Endothelial cell of umbilical vein (primary cell): ENCODE data around the gene SPON1. TPM values are rescaled to one million over a fixed set of nuclear protein-coding genes. Genes with fewer than 3 reads are reported as not detected.

ENCODE experiments used
- BruUV-seq: library from RNA; stranded (reverse); fragments of 400-500 nt; replicated peaks from 2 replicates; lab custom pipeline; 2021; lab: Mats Ljungman, UMichigan
- CTCF ChIA-PET: fragments of 300-600, 350-600 bp; sonication (Branson Sonifier 250); formaldehyde crosslinking; loops from one replicate; lab custom pipeline; 2021; ENCODE audit warnings: antibody characterized with exemption, inconsistent platforms; lab: Charles Lee
- POLR2A ChIA-PET: fragments of 300-600, 350-600 bp; sonication (Branson Sonifier 250); formaldehyde crosslinking; loops from one replicate; lab custom pipeline; 2021; ENCODE audit warnings: antibody characterized with exemption, inconsistent platforms; lab: Charles Lee
- DNase-seq: peaks from one replicate; pipeline ENCODE4 v3.0.0-alpha.2; 2011; ENCODE audit warnings: low read depth, low spot score
- FAIRE-seq: peaks from 2 replicates; lab custom pipeline; 2011; peaks lifted over from hg19 to GRCh38; lab: Jason Lieb, UNC
- H2AFZ ChIP-seq: 2 replicates; pipeline ENCODE4 v1.6.0; 2012; ENCODE audit warnings: low read depth, low read length, control low read depth, inconsistent platforms
- H3K27ac ChIP-seq: 2 replicates; pipeline ENCODE4 v1.5.1; 2011; ENCODE audit warnings: low read depth, mild to moderate bottlenecking, control low read depth, low read length, moderate library complexity; ENCODE audit not compliant: insufficient read depth
- H3K27me3 ChIP-seq, 2 experiments: 2 replicates each; pipeline versions ENCODE4 v1.6.0 to v1.6.1; 2011; ENCODE audit warnings: low read length in 2 of 2, mixed read lengths in 1 of 2; ENCODE audit not compliant: control insufficient read depth in 2 of 2, insufficient read depth in 2 of 2
- H3K36me3 ChIP-seq, 2 experiments: 2 replicates in 1 of 2; 3 replicates in 1 of 2; pipeline ENCODE4 v1.5.1; 2011; ENCODE audit warnings: low read length in 2 of 2, mild to moderate bottlenecking in 1 of 2, moderate library complexity in 1 of 2; ENCODE audit not compliant: control insufficient read depth in 2 of 2, insufficient read depth in 2 of 2; ENCODE audit errors: extremely low read depth in 1 of 2
- H3K4me1 ChIP-seq: 3 replicates; pipeline ENCODE4 v1.5.1; 2011; ENCODE audit warnings: mild to moderate bottlenecking, low read length; ENCODE audit not compliant: control insufficient read depth, insufficient read depth; ENCODE audit errors: extremely low read depth
- H3K4me2 ChIP-seq: 2 replicates; pipeline ENCODE4 v1.6.1; 2011; ENCODE audit warnings: low read length, control low read depth, mixed read lengths; ENCODE audit not compliant: insufficient read depth
- H3K4me3 ChIP-seq, 3 experiments: fragments of 200-600 bp in 1 of 3; sonication (generic), shearing (Covaris generic) in 1 of 3; replicated peaks in 1 of 3; 2 replicates each; pipeline ENCODE4 v1.5.1; 2011 to 2016; ENCODE audit warnings: control low read depth in 3 of 3, low read length in 3 of 3, mild to moderate bottlenecking in 2 of 3, inconsistent platforms in 1 of 3, low read depth in 1 of 3, moderate library complexity in 1 of 3; ENCODE audit not compliant: insufficient read depth in 1 of 3
- H3K79me2 ChIP-seq: 2 replicates; pipeline ENCODE4 v1.6.0; 2012; ENCODE audit warnings: low read length, inconsistent platforms; ENCODE audit not compliant: control insufficient read depth, insufficient read depth
- H3K9ac ChIP-seq: replicated peaks from 2 replicates; pipeline ENCODE3; 2011; ENCODE audit warnings: low read length, control low read depth; ENCODE audit not compliant: insufficient read depth; ENCODE audit errors: extremely low read depth
- H3K9me1 ChIP-seq: replicated peaks from 3 replicates; pipeline ENCODE4 v1.6.0; 2011; ENCODE audit warnings: mild to moderate bottlenecking, low read length; ENCODE audit not compliant: control insufficient read depth, insufficient read depth; ENCODE audit errors: extremely low read depth
- H3K9me3 ChIP-seq: replicated peaks from 2 replicates; pipeline ENCODE4 v1.5.1; 2012; ENCODE audit warnings: low read length, inconsistent platforms; ENCODE audit not compliant: control insufficient read depth, insufficient read depth
- H4K20me1 ChIP-seq: replicated peaks from 2 replicates; pipeline ENCODE3; 2011; ENCODE audit warnings: mild to moderate bottlenecking, low read length; ENCODE audit not compliant: control insufficient read depth, insufficient read depth; ENCODE audit errors: extremely low read depth
- EZH2 ChIP-seq: IDR thresholded peaks from 2 replicates; pipeline ENCODE4 v1.6.1; 2012; ENCODE audit warnings: borderline replicate concordance, low read depth, mild to moderate bottlenecking, moderate library complexity, low read length, inconsistent platforms; ENCODE audit not compliant: severe bottlenecking
- FOS ChIP-seq: IDR thresholded peaks from 2 replicates; pipeline ENCODE4 v1.6.1; 2011; ENCODE audit warnings: mild to moderate bottlenecking, low read length, moderate library complexity, borderline replicate concordance; ENCODE audit not compliant: insufficient read depth
- GATA2 ChIP-seq: IDR thresholded peaks from 2 replicates; pipeline ENCODE4 v1.7.0; 2011; ENCODE audit warnings: low read depth, mild to moderate bottlenecking, moderate library complexity, mixed read lengths, low read length; ENCODE audit not compliant: insufficient read length, insufficient read depth
- JUN ChIP-seq: IDR thresholded peaks from 2 replicates; pipeline ENCODE4 v1.6.1; 2011; ENCODE audit warnings: borderline replicate concordance, low read depth; ENCODE audit not compliant: insufficient read length, insufficient read depth
- MYC ChIP-seq: IDR thresholded peaks from one replicate; pipeline ENCODE4 v1.6.1; 2011; ENCODE audit warnings: mild to moderate bottlenecking, low read depth, low read length
- POLR2A ChIP-seq: IDR thresholded peaks from 2 replicates; pipeline ENCODE4 v1.6.1; 2012; ENCODE audit warnings: low read depth, mild to moderate bottlenecking, control low read depth, low read length
- POLR2AphosphoS5 ChIP-seq: IDR thresholded peaks from 2 replicates; pipeline ENCODE4 v1.6.1; 2012; ENCODE audit warnings: low read depth, mild to moderate bottlenecking, control low read depth, low read length, moderate library complexity; ENCODE audit not compliant: insufficient read depth
- dilution Hi-C: fragments of 300-500 bp; cut with MboI; formaldehyde crosslinking; loops from one replicate; pipeline ENCODE4 v1.15.0; 2019; ENCODE audit warnings: low sequenced_read_pairs; ENCODE audit not compliant: extremely low pct_ligation_motif_present
- intact Hi-C: fragments of 100-400 bp; cut with micrococcal nuclease; formaldehyde crosslinking; loops from one replicate; pipeline ENCODE4 v1.10.0; 2022
- polyA plus RNA-seq, 4 experiments: library from polyadenylated mRNA; depleted of rRNA in 3 of 4; stranded (reverse) in 3 of 4; unstranded in 1 of 4; fragments of >200 nt; gene quantifications; 2 replicates each; pipeline versions ENCODE4 v1.2.1 to v1.2.3, GENCODE V29; 2011 to 2012; ENCODE audit warnings: missing spikeins in 1 of 4
- total RNA-seq: library from RNA; stranded (reverse); gene quantifications from 2 replicates; pipeline ENCODE4 v1.2.3, GENCODE V29; 2021
- TF ChIP-seq, protein P1 (sequence below): IDR thresholded peaks from 2 replicates; pipeline ENCODE4 v1.6.1; 2011; ENCODE audit not compliant: insufficient read depth, insufficient read length
- TF ChIP-seq, protein P2 (sequence below), 2 donors: IDR thresholded peaks; 1 replicate in 1 of 2; 2 replicates in 1 of 2; pipeline ENCODE4 v1.5.1; 2011; ENCODE audit warnings: low read length in 2 of 2, mild to moderate bottlenecking in 2 of 2, moderate library complexity in 2 of 2, control low read depth in 1 of 2, inconsistent platforms in 1 of 2, low read depth in 1 of 2; ENCODE audit not compliant: insufficient read depth in 1 of 2; ENCODE audit errors: extremely low read depth in 1 of 2

SPON1 gene
- total and polyA plus RNA-seq, 2 donors (not counting 3 experiments of a cell fraction or from before 2014, with no cell fraction given): 0.31 TPM; not detected in 1

DNA sequence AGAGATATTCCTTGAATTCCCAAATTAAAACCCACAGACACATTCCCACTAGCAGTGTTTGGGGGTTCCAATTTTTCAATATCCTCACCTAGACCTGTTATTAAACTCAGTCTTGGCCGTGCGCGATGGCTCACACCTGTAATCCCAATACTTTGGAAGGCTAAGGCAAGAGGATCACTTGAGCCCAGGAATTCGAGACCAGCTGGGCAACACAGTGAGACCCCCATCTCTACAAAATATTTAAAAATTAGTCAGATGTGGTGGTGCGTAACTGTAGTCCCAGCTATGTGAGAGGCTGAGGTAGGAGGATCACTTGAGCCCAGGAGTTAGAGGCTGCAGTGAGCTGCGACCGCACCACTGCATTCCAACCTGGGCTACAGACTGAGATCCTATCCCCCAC, 343.1 kb downstream of the SPON1 start:
- Histone ChIP-seq H3K9ac (no peak overlapping the region), H3K9me1 (peaks cover 4% of the 10 kb centered on the region), H3K79me2 (peaks cover 92% of the 10 kb centered on the region), H4K20me1 (peaks cover 3% of the 10 kb centered on the region), H3K9me3 (no peaks in the 10 kb centered on the region), H3K4me1 (peaks cover 8% of the 10 kb centered on the region), H3K4me3 (no peak overlapping the region), H3K27me3 (no peaks in the 10 kb centered on the region), H3K36me3 (no peaks in the 10 kb centered on the region), H3K4me2 (no peak overlapping the region), H2AFZ (no peak overlapping the region), H3K27ac (no peak overlapping the region)
- no peak for DNase-seq
- dilution Hi-C loops (no loop called here), intact Hi-C loops (no loop called here)
- FAIRE-seq: no peak
- ChIA-PET POLR2A (no interaction called here), CTCF (interaction anchor here (1.5 to 9.4 kb wide), 8 partner anchors 8 to 149 kb away, joined by 4 to 514 read pairs (median 8); no protein-coding TSS in a partner anchor)
- TF ChIP-seq POLR2A (no peak), MYC (no peak), POLR2AphosphoS5 (no peak), EZH2 (no peak), JUN (no peak), GATA2 (no peak), FOS (no peak)
- TF ChIP-seq, protein P1, sequence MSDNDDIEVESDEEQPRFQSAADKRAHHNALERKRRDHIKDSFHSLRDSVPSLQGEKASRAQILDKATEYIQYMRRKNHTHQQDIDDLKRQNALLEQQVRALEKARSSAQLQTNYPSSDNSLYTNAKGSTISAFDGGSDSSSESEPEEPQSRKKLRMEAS: no peak
- TF ChIP-seq, protein P2, sequence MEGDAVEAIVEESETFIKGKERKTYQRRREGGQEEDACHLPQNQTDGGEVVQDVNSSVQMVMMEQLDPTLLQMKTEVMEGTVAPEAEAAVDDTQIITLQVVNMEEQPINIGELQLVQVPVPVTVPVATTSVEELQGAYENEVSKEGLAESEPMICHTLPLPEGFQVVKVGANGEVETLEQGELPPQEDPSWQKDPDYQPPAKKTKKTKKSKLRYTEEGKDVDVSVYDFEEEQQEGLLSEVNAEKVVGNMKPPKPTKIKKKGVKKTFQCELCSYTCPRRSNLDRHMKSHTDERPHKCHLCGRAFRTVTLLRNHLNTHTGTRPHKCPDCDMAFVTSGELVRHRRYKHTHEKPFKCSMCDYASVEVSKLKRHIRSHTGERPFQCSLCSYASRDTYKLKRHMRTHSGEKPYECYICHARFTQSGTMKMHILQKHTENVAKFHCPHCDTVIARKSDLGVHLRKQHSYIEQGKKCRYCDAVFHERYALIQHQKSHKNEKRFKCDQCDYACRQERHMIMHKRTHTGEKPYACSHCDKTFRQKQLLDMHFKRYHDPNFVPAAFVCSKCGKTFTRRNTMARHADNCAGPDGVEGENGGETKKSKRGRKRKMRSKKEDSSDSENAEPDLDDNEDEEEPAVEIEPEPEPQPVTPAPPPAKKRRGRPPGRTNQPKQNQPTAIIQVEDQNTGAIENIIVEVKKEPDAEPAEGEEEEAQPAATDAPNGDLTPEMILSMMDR (IDR thresholded peaks at IDR 0.05; ENCODE audit: extremely low read depth in 1 of 2, insufficient read depth in 1 of 2, low read depth in 1 of 2, low read length in 2 of 2): no peak
- BruUV-seq: no TSS peak
